Activated CD4-positive, alpha-beta T cell treated with anti-CD3 and anti-CD28 coated beads, Interleukin-10, Interleukin-2, amounts not matched to agents 100 ng/mL and 50 ng/mL, durations not matched to agents 16 hours and 8 hours (primary cell): ENCODE data around the gene PAN3.
A peak's percentile ranks its signal among the peaks of the same experiment; 100 is the strongest.

Experiments used
- DNase-seq: peaks from one replicate; pipeline ENCODE4 v3.0.0-alpha.2; 2020

The PAN3 gene

DNA sequence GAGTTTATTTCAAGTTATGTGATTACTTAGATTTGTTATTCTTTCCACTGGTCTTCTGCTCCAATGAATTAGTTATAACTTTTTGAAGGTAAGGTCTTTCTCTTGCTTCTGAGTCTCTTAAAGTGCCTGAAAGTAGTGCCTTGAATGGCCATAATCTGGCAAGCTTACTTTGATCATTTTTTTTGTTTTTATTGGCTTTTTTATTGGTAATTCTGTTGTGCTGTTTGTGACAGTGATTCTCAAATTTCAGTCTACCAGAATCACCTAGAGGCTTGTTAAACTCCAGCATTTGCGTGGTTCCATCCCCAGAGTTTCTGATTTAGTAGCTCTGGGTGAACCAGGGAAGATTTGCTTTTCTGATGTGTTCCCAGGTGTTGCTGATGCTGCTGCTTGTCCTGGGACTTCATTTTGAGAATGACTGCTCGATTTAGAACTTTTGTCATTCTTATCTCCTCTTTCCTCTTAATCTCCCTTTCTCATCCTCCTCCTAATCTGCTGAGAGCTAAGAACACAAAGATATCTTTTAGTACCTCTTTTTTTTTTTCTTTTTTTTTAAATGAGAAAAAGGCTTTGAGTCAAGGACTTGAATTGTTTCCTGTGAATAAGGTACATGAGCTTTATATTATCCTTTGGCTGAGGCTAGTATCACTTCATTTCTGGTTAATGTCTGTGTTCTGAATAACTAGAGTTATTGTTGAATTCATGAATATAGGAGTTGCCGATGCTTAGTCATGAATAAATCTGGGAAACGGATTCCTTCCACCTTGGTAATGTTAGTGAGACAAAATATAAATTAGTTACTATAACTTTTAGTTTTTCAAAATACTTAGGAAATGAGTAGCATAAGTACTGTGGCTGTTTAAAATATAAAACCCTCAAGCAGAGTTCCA is 91.4 kb downstream of the PAN3 start:
- no peak for DNase-seq

DNA sequence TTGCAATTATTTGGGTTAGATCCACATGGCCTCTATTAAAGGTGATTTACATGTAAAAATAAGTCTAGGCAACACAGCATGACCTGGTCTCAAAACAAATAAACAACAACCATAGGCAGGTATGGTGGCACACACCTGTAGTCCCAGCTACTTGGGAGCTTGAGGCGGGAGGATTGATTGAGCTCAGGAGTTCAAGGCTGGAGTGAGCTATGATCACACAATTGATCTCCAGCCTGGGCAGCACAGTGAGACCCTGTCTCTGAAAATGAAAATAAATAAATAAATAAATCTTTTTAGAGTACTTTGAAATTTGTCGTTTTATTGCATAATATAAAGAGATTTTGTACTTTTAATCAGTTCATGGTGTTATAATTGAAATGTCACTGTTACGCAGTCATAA is 93.3 kb downstream of the PAN3 start:
- DNase-seq = no peak

DNA sequence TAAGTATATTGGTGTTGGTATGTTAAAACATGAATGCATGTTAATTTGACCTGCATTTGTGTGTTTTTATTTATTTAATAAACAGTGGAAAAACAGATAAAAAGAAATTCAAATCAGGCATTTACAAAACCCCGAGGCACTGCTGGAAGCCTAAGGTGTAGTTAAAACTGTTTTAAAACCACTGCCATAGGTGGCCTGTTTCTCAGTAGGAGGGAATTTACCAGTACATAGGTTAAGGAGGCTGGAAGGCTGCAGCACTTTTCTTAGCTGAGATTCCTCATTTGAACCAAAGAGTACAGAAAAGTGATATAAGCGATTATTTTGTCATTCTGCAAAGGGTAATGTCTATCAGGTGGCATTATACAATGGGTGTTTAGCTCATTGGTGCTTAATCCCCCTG is 99.6 kb downstream of the PAN3 start:
- no peak for DNase-seq

DNA sequence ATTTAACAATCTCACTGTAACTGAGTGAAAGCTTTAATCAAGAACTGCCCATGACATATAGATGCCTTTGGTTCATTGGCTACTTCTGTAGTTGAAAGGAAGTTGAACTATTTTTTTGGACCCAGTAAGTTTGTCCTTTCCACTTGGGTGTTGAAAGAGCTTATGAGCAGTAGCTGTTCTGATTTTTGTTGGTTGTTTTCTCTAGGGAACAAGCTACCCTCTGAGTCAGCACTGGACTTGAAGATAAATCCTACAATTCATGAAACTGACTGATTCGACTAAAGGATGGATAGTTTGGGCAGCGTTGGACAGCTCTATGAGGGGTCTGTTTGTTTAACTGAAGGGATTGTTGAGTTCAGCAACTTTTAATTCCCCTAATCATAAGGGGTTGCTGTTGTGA is 101.0 kb downstream of the PAN3 start:
- no peak for DNase-seq

DNA sequence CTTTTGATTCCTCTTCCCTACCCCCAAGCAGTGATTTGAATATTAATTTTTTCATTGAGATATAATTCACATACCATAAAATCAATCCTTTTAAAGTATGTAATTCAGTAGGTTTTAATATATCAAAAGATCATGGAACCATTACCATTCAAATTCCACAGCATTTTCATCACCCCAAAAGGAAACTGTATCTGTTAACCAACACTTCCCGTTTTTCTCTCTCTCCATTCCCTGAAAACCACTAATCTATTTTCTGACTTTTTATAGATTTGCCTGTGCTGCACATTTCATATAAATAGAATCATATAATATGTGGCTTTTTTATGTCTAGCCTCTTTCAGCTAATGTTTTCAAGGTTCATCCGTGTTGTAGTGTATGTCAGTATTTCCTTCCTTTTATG is 107.1 kb downstream of the PAN3 start:
- DNase-seq = no peak

DNA sequence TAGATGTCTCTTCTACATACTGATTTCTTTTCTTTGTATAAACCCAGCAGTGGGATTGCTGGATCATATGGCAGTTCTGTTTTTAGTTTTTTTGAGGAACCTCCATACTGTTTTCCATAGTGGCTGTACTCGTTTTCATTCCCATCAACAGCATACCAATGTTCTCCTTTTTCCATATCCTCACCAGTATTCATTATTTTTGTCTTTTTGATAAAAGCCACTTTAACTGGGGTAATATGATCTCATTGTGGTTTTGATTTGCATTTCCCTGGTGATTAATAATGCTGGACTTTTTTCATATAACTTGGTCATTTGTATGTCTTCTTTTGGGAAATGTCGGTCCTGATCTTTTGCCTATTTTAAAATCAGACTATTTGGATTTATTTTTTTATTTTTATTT is 108.5 kb downstream of the PAN3 start:
- DNase-seq = no peak

DNA sequence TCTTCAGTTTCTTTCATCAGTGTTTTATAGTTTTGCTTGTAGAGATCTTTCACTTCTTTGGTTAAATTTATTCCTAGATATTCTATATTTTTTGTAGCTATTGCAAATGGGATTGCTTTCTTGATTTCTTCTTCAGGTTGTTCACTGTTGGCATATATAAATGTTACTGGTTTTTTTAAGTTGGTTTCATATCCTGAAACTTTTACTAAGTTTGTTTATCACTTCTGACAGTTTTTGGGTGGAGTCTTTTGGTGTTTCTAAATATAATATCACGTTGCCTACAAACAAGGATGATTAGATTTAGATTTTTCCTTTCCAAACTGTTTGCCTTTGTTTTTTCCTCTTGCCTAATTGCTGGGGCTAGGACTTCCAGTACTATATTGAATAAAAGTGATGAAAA is 109.7 kb downstream of the PAN3 start:
- no peak for DNase-seq

DNA sequence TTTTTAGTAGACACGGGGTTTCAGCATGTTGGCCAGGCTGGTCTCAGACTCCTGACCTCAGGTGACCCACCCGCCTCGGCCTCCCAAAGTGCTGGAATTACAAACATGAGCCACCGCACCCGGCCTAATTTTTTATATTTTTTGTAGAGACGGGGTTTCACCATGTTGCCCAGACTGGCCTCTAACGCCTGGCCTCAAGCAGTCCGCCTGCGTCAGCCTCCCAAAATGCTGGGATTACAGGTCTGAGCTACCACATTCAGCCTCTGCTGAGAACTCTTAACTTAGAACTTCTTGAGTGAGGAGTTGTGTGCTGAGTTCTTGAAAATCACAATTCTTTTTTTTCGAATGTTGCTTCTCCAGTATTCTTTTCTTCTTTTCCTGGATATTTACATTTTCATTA is 112.2 kb downstream of the PAN3 start:
- no peak for DNase-seq

DNA sequence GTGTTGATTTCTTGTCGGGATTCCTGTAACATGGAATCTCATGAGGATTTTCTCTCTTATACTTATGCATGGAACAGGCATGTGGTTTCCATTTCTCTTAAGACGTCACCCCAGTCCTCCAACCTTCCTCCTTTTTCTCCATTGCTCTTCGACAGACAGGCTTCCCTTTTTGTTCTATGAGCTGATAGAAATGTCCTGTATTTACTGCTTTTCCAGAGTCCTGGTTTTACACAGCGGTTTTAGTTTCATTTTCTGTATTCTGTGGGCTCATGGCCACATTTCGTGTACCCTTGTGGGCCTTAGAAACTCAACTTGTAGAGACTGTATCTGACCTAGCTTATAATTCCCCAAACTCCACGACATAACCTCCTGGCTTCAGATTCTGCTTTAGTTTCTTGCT is 113.1 kb downstream of the PAN3 start:
- no peak for DNase-seq

DNA sequence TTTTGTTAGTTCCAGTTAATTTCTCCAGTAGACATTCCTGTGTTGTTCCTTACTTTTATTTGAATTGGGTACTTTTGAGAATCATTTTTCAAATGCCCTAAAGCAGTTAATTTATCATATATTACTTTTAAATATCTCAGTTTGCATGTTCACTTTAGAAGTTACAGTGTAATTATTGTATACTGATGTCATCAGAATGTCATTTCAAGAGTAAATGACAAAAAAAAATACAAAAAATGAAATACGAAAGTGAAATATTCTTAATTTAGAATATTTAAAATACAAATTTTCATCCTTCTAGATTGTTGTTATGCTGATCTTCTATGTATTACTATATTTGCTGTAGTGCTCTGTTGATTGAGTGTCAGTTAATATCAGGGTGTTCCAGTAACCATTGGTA is 114.2 kb downstream of the PAN3 start:
- DNase-seq = no peak

DNA sequence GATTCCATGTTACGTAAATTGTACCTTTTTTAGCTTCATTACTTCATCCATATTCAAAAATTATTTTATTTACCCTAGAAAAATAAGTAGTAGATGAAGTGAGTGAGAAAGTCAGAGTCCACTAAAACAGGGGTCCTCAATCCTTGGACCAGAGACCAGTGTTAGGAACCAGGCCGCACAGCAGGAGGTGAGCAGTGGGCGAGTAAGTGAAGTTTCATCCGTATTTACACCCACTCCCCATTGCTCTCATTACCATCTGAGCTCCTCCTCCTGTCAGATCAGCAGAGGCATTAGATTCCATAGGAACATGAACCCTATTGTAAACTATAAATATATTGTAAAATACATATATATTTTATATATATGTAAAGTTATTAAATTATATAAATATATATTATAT is 119.0 kb downstream of the PAN3 start:
- DNase-seq = no peak

DNA sequence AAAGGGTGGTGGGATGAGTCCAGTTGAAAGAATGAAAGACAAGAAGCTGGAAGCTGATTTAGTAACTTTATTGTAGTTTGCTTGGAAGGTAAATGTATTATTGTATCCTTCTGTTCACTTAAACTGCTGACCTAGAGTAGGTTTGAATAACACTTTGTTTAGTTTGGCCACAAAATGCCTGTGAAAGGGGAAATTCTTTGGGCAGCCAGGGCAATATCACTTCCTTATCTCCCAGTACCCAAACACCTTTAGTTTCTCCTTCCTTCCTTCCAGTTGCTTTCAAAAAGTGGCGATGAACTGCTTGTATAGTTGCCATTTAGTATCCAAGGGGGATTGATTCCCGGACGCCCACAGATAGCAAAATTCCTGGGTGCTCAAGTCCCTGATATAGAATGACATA is 120.1 kb downstream of the PAN3 start:
- DNase-seq = no peak

DNA sequence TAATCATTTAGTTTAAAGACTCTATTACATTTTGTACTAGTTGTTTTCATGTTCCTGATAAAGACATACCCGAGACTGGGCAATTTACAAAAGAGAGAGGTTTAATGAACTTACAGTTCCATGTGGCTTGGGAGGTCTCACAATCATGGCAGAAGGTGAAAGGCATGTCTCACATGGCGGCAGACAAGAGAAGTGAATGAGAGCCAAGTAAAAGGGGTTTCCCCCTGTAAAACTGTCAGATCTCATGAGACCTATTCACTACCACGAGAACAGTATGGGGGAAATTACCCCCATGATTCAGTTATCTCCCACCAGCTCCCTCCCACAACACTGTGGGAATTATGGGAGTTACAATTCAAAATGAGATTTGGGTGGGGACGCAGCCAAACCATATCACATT is 129.2 kb downstream of the PAN3 start:
- DNase-seq = peak; percentile 13

DNA sequence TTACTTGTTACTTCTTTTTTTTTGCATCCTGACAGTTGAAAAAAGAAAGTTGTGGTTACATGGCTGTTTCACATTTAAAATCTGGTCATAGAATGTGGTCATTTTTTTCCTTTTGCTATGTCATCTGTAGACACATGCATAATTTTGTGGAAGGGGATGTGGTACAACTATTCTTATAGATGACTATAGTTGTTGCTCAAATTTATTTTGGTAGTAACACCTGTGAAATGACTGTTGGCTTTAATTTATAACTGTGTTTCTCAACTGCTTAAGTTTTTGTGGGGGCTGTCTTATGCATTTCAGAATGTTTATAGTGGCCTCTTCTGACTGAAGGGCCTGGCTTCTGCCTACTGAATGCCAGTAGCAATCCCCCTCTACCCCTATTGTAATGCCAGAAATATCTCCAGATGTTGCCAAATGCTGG is 130.5 kb downstream of the PAN3 start:
- DNase-seq = peak; percentile 87

DNA sequence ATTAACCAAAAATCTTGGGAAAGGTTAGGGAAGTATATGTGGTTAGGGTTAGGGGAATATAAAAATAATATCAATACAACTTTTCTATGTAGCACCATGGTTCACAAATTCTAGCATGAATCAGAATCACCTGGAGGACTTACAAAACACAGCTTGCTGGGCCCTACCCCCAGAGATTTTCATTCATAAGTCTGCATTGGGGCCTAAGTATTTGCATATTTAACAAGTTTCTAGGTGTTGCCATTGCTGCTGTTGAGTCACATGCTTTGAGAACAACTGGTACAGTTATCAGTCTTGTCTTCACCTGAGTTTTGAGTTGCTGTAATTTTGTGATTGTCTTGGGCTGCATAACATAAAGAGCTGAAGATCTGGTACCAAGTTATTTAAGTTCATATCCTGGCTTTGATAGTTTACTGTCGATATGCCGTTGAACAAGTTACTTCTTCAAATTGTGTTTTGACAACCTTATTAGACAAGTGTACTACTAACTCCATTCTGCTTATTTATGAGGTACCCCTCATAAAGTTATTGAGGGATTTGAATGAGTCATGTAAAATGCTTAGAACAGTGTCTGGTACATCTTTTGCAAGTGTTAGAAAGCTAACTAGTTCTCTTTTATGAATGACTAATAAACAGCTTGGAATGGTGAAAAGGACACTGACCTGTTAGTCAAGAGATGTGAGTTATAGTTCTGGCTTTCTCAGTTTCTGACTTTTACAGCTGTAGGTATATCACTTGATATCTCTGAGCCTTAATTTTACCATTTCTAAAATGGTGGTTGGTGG is 132.9 kb downstream of the PAN3 start:
- no peak for DNase-seq

DNA sequence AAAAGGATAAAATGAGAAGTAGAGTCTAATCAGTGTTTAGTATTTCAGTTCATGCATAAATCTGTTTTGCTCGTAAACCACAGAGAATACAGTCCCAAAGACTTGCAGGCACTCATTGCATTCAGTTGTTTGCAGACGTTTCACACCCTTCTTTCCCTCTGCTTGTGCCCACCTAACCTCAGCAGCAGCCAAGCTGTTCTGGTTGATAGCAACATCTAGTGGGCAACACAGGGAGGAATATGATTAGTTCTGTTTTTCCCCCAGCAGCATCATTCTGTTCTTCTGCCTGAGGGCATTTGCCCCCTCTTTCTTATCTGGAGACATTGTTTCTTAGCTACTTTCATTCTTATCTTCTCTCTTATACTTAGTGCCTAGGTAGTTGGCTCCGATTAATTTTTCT is 135.6 kb downstream of the PAN3 start:
- DNase-seq = no peak

DNA sequence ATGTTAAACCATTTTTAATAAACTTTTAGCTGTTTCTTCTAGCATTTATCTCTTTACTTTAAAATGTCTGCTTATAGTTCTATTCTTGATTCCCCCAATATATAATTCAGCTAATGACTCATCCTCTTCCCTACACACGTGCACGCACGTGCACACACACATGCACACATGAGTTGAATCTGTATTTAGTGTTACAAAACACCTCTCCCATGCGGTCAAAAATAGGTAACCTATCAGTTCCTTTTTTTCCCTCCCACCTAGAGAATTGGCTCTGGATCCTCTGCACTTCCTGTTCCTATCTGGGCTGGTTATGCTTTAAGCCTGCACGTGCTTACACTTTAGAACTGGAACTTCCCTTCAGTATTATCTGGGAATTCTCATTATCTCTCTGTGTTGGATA is 144.1 kb downstream of the PAN3 start:
- DNase-seq = no peak

DNA sequence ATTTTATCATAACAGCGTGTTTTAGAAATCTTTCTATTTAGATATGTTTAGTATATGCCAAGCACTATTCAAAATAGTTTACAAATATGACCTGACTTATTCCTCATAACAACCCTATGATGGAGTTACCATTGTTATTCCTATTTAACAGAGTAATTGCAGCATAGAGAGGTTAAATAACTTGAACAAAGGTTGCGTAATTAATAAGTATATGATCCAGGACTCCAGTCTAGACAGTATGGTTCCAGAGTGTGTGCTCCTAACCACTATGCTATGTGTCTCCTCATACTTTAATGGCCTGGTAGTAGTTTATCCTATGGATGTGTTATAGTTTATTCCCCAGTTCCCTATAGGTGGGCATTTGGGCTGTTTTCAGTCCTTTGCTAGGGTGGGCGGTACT is 145.3 kb downstream of the PAN3 start:
- DNase-seq = no peak

DNA sequence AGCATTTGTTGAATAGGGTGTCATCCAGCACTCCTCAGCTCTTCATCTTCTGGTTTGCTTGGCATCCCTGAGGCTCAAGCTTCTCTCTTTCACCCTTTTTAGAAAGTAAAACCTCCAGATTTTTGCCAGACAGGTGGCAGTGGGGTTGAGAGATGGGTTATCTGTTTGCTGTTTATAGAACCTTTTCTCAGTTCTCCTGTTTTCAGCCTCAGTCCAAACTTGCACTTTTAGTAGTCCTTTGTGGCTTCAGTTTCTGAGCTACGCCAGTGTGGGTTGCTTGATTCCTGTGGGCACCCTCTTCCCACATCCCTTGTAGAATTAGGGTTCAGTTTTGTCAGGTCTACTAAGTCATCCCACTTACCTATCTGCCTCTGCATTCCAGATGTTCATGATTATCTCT is 147.9 kb downstream of the PAN3 start:
- DNase-seq = no peak

DNA sequence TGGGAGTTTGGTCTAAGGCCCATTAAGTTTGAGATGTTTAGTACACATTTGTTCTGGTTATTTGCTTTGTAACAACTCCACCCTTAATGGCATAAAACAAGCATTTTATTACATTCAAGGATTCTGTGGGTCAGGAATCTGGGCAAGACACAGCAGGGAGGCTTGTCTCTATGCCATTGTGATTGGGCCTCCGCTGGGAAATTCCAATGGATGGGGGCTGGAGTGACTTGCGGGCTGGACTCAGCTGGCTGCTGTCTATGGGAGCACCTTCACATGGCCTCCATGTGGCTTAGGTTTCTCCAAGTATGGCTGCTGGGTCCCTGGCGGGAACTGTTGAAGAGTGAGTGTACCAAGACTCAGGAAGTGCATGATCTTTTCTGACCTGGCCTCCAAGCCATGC is 159.0 kb downstream of the PAN3 start:
- DNase-seq = no peak

DNA sequence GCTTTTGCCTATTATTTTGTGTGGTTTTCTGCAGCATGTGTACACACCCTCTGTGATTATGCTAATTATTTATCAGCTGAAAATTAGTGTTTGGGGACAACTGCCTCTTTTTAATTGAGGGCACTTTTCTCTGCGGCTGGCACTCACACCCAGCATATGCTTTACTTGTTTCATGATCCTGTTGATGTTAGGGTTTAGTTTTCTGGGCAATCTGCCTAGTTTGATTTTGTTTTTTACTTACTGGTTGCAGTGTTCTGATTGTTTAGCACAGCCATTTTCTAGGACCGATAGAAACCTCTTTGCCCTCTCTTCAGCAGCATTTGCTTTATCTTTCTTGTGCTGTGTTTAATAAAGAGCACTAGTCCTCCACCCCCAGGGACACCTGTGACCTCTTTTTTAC is 161.6 kb downstream of the PAN3 start:
- DNase-seq = no peak

DNA sequence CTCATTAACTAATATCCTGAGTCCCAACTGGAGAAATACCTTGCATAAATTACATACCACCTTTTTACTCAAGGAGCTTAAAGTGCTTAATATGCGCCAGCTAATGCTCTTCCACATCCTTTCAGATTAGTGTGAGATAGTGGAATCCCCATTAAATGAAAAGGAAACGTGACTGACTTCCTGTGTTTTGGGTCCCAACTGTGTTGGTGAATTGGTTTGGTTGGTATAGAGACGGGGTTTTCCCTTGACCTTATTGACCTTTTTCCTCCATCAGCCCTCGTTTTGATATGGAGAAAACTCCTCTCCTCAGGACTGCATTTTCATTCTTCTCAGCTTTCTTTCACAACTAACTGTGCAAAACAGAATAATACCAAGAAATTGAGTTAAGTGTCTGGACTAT is 163.5 kb downstream of the PAN3 start:
- DNase-seq = no peak

DNA sequence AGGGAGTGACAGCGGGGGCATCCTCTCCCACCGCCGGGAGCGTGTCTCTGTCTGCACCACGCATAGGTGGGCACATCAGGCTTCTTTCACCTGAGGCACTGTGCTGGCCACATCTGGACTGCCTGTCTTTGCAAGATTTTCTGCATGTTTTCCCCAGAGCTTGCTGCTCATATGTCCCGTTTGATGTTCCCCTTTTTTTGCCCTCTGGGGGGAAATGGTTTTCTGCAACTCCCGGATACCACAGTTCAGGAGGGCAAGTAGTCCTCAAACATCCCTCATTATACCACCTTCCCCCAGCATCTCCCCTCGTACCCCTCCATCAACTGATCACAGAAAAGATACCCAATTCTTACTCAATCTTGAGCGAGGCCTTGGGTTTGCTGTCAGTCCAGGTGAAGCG is 168.0 kb downstream of the PAN3 start:
- DNase-seq = no peak

DNA sequence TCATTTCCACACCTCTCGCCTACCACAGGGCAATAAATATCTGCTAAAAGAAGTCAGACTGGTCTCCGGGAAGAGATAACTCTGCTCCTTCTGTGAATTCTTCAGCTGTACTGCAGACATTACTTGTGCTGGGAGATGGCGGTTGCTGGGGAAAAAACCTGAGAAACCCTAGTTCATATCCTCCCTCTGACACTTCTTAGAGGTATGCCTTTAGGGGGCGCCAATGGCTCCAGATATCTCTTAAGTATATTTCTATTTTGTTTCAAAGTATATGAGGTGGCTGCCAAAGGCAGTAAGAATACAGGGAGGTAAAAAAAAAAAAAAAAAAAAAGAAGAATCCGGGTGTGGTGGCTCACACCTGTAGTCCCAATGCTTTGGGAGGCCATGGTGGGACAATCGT is 175.2 kb downstream of the PAN3 start:
- DNase-seq = peak; percentile 32

DNA sequence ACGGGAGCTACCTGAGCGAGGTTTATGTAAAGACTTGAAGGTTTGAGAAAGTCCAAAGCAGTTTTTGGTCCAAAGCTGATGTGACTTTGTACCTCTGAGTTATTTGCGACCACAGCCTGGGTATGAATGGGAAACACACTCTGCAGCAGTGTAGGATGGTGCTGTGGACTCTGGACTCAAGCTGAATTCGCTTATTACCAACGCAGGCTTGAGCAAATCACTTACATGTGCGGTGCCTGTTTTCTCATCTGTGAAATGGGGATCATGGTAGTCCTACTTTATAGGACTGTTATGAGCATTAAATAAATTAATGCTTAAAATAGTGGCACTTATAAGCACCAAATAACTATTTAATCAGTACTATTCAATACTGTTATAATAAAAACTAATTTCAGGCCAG is 176.5 kb downstream of the PAN3 start:
- no peak for DNase-seq
